GM18907 (cell line): ENCODE results near the gene DDIAS.
"Not testable (repeated sequence)": the region's sequence is repeated elsewhere in the genome, so short reads cannot be mapped to it uniquely, and the experiment has no call there.

Experiments
- ATAC-seq: cut with Tn5 transposase; IDR thresholded peaks from one replicate; pipeline ENCODE4 v1.9.1; 2021; ENCODE audit warnings: mild to moderate bottlenecking, moderate library complexity; ENCODE audit not compliant: unreplicated experiment

DDIAS gene

DNA sequence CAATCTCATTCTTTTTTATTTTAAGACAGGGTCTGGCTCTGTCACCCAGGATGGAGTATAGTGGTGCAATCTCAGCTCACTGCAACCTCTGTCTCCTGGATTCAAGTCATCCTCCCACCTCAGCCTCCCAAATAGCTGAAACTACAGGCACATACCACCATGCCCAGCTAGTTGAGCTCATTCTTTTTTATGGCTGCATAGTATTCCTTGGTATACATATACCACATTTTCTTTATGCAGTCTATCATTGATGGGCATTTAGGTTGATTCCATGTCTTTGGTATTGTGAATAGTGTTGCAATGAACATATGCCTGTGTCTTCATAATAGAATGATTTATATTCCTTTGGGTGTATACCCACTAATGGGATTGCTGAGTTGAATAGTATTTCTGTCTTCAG is 60.5 kb downstream of the DDIAS start:
- not testable (repeated sequence) for ATAC-seq

DNA sequence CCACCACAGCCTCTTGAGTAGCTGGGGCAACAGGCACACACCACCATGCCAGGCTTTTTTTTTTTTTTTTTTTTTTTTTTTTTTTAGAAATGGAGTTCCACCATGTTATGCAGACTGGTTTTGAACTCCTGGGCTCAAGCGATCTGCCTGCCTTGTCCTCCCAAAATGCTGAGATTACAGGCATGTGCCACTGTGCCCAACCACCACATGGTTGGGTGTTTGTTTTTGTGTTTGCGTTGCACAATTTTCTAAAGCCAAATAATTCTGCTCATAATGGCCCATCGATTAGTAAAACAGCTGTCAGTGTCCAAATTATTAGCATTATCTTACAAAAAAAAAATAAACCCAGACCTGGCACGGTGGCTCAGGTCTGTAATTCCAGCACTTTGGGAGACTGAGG is 65.8 kb downstream of the DDIAS start:
- ATAC-seq = no peak

GRCh38 chr11:82969811-82970210 is 68.3 kb downstream of the DDIAS start:
- ATAC-seq = peak; percentile 94

GRCh38 chr11:82970507-82971083 is 69.1 kb downstream of the DDIAS start:
- ATAC-seq = not testable (repeated sequence)

GRCh38 chr11:82971519-82971946 is 70.0 kb downstream of the DDIAS start:
- ATAC-seq = peak; percentile 47

GRCh38 chr11:82972103-82972502 is 70.6 kb downstream of the DDIAS start:
- ATAC-seq = no peak

GRCh38 chr11:82974135-82974534 is 72.6 kb downstream of the DDIAS start:
- no peak for ATAC-seq

GRCh38 chr11:82974851-82975250 is 73.3 kb downstream of the DDIAS start:
- ATAC-seq = no peak

DNA sequence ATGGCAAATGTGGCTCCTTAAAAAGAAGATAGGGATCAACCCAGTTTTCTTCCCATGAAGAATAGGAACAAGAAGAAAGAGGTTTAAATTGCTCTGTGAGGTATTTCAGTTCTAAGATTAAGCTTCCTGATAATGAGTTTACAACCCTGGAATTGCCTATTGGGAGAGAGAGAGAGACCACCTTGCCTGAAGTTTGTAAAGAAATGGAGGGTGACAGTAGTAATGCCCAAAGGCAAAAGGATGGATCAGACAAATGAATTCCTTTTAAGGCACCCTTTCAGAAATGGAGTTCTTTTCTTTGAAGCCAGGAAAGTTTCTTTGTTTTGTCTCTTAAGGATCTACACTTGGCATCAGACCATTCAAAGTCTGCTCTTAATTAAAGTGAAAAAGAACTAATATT is 74.3 kb downstream of the DDIAS start:
- no peak for ATAC-seq

DNA sequence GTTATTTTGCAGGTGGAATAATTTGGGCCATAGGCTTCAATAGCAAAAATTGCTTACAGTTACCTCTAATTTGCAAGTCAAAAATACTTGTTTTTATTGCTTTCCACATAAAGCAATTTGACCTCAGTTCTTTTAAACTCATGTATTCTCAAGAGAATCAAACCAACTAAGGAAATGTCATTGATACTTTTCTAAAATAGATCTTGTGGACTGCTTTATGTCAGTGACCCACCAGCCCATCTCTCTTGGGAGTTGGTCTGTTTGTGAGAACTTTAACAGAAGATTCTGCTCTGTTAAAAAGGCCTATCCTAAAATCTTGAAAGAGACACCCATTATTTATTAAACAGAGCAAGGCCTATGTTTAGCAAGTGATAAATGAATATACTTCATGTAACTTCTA is 75.2 kb downstream of the DDIAS start:
- ATAC-seq = no peak

DNA sequence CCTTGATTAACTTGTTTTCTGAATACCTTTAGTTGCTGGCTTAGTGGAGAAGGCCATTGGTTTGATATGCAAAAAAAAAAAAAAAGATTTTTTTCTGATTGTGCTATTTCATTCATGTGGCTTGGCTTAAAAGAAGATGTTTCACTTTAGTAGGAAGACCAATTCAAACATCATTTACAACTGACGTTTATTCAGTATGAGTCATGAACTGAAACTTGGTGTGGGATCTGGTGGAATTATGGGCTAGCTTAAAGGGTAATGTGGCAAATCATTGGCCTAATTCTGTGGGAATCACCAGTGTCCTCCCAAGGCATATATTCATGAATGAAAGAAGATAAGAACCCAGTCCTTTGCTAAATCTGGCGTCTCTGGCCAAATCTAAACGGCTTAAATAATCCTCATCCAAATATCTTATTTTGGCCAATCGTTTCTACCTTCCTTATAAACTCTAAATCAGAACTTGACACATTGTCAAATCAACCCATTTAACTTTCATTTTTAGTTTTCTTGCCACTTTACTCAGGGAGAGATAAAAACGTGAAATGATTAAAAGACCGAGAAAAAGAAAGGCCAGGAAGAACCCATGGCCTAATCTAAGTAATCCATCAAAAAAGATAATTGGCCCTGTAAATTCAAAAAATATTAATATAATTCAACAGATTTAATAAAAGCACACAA is 77.0 kb downstream of the DDIAS start:
- peak; percentile 64 for ATAC-seq

DNA sequence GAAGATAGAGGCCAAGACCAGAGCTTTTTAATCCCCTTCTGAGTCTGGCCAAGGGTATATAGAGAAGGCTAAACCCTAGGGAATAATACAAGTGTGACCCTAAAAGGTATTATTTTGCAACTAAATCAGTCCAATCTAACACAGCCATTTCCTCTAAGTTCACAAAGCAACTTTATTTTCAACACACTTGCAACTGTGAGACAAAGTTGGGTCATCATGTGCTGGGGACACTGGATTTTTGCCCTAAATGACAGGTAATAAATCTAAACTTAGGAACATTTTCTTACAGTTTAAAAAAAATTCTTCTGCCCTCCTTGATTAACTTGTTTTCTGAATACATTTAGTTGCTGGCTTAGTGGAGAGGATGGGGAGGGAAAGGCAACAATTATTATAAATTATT is 78.3 kb downstream of the DDIAS start:
- no peak for ATAC-seq

DNA sequence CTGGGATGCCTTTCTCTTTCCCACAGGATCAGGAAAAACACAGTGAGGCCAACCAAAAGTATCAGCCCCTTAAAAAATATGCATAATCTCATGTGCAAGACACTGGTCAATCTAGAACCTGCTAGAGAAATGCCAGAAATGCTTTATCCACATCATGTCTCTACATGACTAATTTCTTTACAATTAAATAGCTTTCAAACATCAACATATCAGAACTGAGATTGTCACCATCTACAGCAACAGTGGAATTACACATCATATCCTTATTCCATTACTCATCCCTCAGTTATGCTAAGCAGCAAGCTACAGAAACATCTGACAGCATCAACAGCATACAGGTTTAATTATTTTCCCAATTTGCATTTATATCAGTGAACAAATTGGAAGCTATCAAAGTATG is 78.8 kb downstream of the DDIAS start:
- no peak for ATAC-seq

DNA sequence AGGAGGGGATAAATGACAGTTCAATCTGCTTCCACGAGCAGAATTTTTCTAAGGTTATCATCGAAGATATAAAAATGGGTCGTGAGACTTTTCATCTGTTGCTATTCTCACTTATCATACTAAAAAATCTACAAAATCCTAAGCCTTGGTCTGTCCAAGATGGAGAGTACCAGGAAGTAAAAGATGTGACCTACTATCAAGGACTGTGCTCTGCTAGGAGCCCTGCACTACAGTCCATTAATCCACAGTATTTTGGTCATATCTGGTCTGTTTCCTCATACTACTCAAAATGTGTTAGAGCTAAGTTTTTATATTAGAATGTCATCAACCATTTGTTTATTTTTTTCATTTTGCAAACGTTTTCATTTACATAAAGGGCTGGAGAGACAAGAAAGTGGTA is 79.4 kb downstream of the DDIAS start:
- ATAC-seq = no peak

DNA sequence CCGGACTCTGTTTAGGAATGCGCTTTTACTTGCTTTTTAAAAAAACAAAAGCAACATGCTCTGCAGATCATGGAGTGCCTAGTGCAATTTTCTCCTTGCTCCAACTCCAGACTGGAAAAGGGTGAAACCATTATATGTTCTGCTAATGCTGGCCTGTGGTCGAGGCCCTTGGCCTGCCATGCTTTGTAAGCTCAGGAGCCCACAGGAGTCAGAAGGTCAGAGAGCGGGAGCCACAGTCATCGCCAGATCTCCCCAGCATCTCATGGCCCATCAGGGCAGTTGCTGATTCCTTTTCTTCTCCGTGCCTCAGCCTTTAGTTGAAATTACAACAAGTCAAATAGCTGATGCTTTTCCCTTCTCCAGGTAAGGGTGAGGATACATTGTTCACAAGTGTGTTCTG is 80.3 kb downstream of the DDIAS start:
- ATAC-seq = no peak
